ENCODE results near the gene PBX1. TPM values are rescaled to one million over a fixed set of nuclear protein-coding genes. Genes with fewer than 3 reads are reported as not detected.

PBX1 gene
- total RNA-seq, 2 experiments from 2014 or later = 0.18 to 0.37 TPM

- H3K27ac Mint-ChIP-seq = no peak overlapping the region
- H3K9me3 Mint-ChIP-seq (ENCODE audit: low read depth) = no peaks in the 10 kb centered on the region
- no peaks in the 10 kb centered on the region for H3K4me1 Mint-ChIP-seq
- POLR2A ChIA-PET = no interaction called here
- CTCF ChIA-PET = no interaction called here
- H3K4me3 Mint-ChIP-seq = no peak overlapping the region
- DNase-seq = no peak
- ATAC-seq = no peak
- intact Hi-C loops (cut with DNase I, micrococcal nuclease) = no loop called here
- no peaks in the 10 kb centered on the region for H3K36me3 Mint-ChIP-seq (ENCODE audit: low read depth)
- no peaks in the 10 kb centered on the region for H3K27me3 Mint-ChIP-seq
These were observed 169.7 kb downstream of the PBX1 start for GRCh38 chr1:164728719-164729118.

GRCh38 chr1:164731161-164731876 lies 172.3 kb downstream of the PBX1 start:
- DNase-seq (no peak), ATAC-seq (no peak)
- no peaks in the 10 kb centered on the region for H3K36me3 Mint-ChIP-seq (ENCODE audit: low read depth)
- intact Hi-C loops (cut with DNase I, micrococcal nuclease) = no loop called here
- no peaks in the 10 kb centered on the region for H3K4me1 Mint-ChIP-seq
- no peaks in the 10 kb centered on the region for H3K27me3 Mint-ChIP-seq
- no peaks in the 10 kb centered on the region for H3K9me3 Mint-ChIP-seq (ENCODE audit: low read depth)
- ChIA-PET POLR2A (no interaction called here), CTCF (no interaction called here)
- no peak overlapping the region for H3K4me3 Mint-ChIP-seq
- no peak overlapping the region for H3K27ac Mint-ChIP-seq

GRCh38 chr1:164733070-164733469 lies 174.1 kb downstream of the PBX1 start:
- H3K27ac Mint-ChIP-seq = no peak overlapping the region
- no peaks in the 10 kb centered on the region for H3K36me3 Mint-ChIP-seq (ENCODE audit: low read depth)
- ChIA-PET CTCF (no interaction called here), POLR2A (no interaction called here)
- ATAC-seq = no peak
- H3K27me3 Mint-ChIP-seq = no peaks in the 10 kb centered on the region
- intact Hi-C loops (cut with DNase I, micrococcal nuclease) = no loop called here
- H3K4me3 Mint-ChIP-seq = no peak overlapping the region
- H3K4me1 Mint-ChIP-seq = no peaks in the 10 kb centered on the region
- H3K9me3 Mint-ChIP-seq (ENCODE audit: low read depth) = no peaks in the 10 kb centered on the region
- DNase-seq = no peak

- no peak for ATAC-seq
- POLR2A ChIA-PET = no interaction called here
- intact Hi-C loops (cut with DNase I, micrococcal nuclease) = no loop called here
These were observed 174.8 kb downstream of the PBX1 start for GRCh38 chr1:164733734-164734133.

GRCh38 chr1:164735315-164736052 lies 176.5 kb downstream of the PBX1 start:
- Mint-ChIP-seq H3K4me3 (no peak overlapping the region), H3K36me3 (ENCODE audit: low read depth) (no peaks in the 10 kb centered on the region), H3K27me3 (no peaks in the 10 kb centered on the region), H3K27ac (no peak overlapping the region), H3K4me1 (no peaks in the 10 kb centered on the region), H3K9me3 (ENCODE audit: low read depth) (no peaks in the 10 kb centered on the region)
- intact Hi-C loops (cut with DNase I, micrococcal nuclease) = no loop called here
- ChIA-PET CTCF (no interaction called here), POLR2A (no interaction called here)
- DNase-seq = no peak
- no peak for ATAC-seq

More at GRCh38 chr1:164733734-164734133, 174.8 kb downstream of the PBX1 start:
- H3K4me1 Mint-ChIP-seq = no peaks in the 10 kb centered on the region
- DNase-seq = no peak
- no peaks in the 10 kb centered on the region for H3K36me3 Mint-ChIP-seq (ENCODE audit: low read depth)
- CTCF ChIA-PET = no interaction called here
- no peaks in the 10 kb centered on the region for H3K9me3 Mint-ChIP-seq (ENCODE audit: low read depth)
- H3K4me3 Mint-ChIP-seq = no peak overlapping the region
- no peak overlapping the region for H3K27ac Mint-ChIP-seq
- no peaks in the 10 kb centered on the region for H3K27me3 Mint-ChIP-seq

- Mint-ChIP-seq H3K9me3 (ENCODE audit: low read depth) (no peaks in the 10 kb centered on the region), H3K36me3 (ENCODE audit: low read depth) (no peaks in the 10 kb centered on the region), H3K4me3 (no peak overlapping the region), H3K27ac (no peak overlapping the region), H3K4me1 (no peaks in the 10 kb centered on the region), H3K27me3 (no peaks in the 10 kb centered on the region)
- no peak for ATAC-seq
- CTCF ChIA-PET = no interaction called here
- DNase-seq = no peak
- POLR2A ChIA-PET = no interaction called here
- intact Hi-C loops (cut with DNase I, micrococcal nuclease) = no loop called here
These were observed 177.2 kb downstream of the PBX1 start for GRCh38 chr1:164736137-164736536.

GRCh38 chr1:164739189-164739588 lies 180.2 kb downstream of the PBX1 start:
- H3K27ac Mint-ChIP-seq = no peak overlapping the region
- H3K36me3 Mint-ChIP-seq (ENCODE audit: low read depth) = no peaks in the 10 kb centered on the region
- H3K9me3 Mint-ChIP-seq (ENCODE audit: low read depth) = no peaks in the 10 kb centered on the region
- ChIA-PET POLR2A (no interaction called here), CTCF (interaction anchor here (1.0 kb wide), 1 partner anchor 14 kb away, joined by 3 read pairs; no protein-coding TSS in a partner anchor)
- H3K4me1 Mint-ChIP-seq = no peaks in the 10 kb centered on the region
- DNase-seq (no peak), ATAC-seq (no peak)
- H3K4me3 Mint-ChIP-seq = no peak overlapping the region
- H3K27me3 Mint-ChIP-seq = no peaks in the 10 kb centered on the region
- intact Hi-C loops (cut with DNase I, micrococcal nuclease) = no loop called here

- intact Hi-C loops (cut with DNase I, micrococcal nuclease) = no loop called here
- Mint-ChIP-seq H3K27ac (no peak overlapping the region), H3K9me3 (ENCODE audit: low read depth) (no peaks in the 10 kb centered on the region), H3K4me3 (no peak overlapping the region), H3K36me3 (ENCODE audit: low read depth) (no peaks in the 10 kb centered on the region), H3K27me3 (no peaks in the 10 kb centered on the region), H3K4me1 (no peaks in the 10 kb centered on the region)
- ATAC-seq (no peak), DNase-seq (no peak)
- CTCF ChIA-PET = interaction anchor here (0.7 kb wide), 1 partner anchor 339 kb away, joined by 3 read pairs; no protein-coding TSS in a partner anchor
- POLR2A ChIA-PET = no interaction called here
These were observed 181.1 kb downstream of the PBX1 start for GRCh38 chr1:164740000-164740526.

- intact Hi-C loops (cut with DNase I, micrococcal nuclease) = no loop called here
- no peaks in the 10 kb centered on the region for H3K4me1 Mint-ChIP-seq
These were observed 183.8 kb downstream of the PBX1 start for GRCh38 chr1:164742745-164743144.

GRCh38 chr1:164743976-164744375 lies 185.0 kb downstream of the PBX1 start:
- ATAC-seq (no peak), DNase-seq (no peak)
- no peak overlapping the region for H3K27ac Mint-ChIP-seq
- no peaks in the 10 kb centered on the region for H3K27me3 Mint-ChIP-seq
- no peaks in the 10 kb centered on the region for H3K36me3 Mint-ChIP-seq (ENCODE audit: low read depth)
- intact Hi-C loops (cut with DNase I, micrococcal nuclease) = no loop called here
- no peaks in the 10 kb centered on the region for H3K9me3 Mint-ChIP-seq (ENCODE audit: low read depth)
- H3K4me1 Mint-ChIP-seq = no peaks in the 10 kb centered on the region
- POLR2A ChIA-PET = no interaction called here
- no peak overlapping the region for H3K4me3 Mint-ChIP-seq
- CTCF ChIA-PET = no interaction called here

More at GRCh38 chr1:164742745-164743144, 183.8 kb downstream of the PBX1 start:
- DNase-seq (no peak), ATAC-seq (no peak)
- Mint-ChIP-seq H3K36me3 (ENCODE audit: low read depth) (no peaks in the 10 kb centered on the region), H3K27ac (no peak overlapping the region), H3K4me3 (no peak overlapping the region), H3K27me3 (no peaks in the 10 kb centered on the region), H3K9me3 (ENCODE audit: low read depth) (no peaks in the 10 kb centered on the region)
- CTCF ChIA-PET = interaction anchor here (0.6 kb wide), 2 partner anchors 16 to 154 kb away, joined by 3 read pairs; no protein-coding TSS in a partner anchor
- POLR2A ChIA-PET = no interaction called here

- ChIA-PET POLR2A (no interaction called here), CTCF (interaction anchor here (0.7 kb wide), 1 partner anchor 1273 kb away, joined by 3 read pairs; no protein-coding TSS in a partner anchor)
- intact Hi-C loops (cut with DNase I, micrococcal nuclease) = no loop called here
- Mint-ChIP-seq H3K9me3 (ENCODE audit: low read depth) (no peaks in the 10 kb centered on the region), H3K27me3 (no peaks in the 10 kb centered on the region), H3K36me3 (ENCODE audit: low read depth) (no peaks in the 10 kb centered on the region), H3K4me1 (no peaks in the 10 kb centered on the region), H3K27ac (no peak overlapping the region), H3K4me3 (no peak overlapping the region)
- ATAC-seq (no peak), DNase-seq (no peak)
These were observed 186.8 kb downstream of the PBX1 start for GRCh38 chr1:164745736-164746135.

- intact Hi-C loops (cut with DNase I, micrococcal nuclease) = no loop called here
- Mint-ChIP-seq H3K4me3 (no peak overlapping the region), H3K27me3 (no peaks in the 10 kb centered on the region), H3K4me1 (no peaks in the 10 kb centered on the region), H3K27ac (no peak overlapping the region), H3K36me3 (ENCODE audit: low read depth) (no peaks in the 10 kb centered on the region), H3K9me3 (ENCODE audit: low read depth) (no peaks in the 10 kb centered on the region)
- DNase-seq (no peak), ATAC-seq (no peak)
- ChIA-PET CTCF (no interaction called here), POLR2A (no interaction called here)
These were observed 187.6 kb downstream of the PBX1 start for GRCh38 chr1:164746632-164747031.

Data from activated CD4-positive, alpha-beta T cell treated with anti-CD3 and anti-CD28 coated beads for 36 hours (primary cell).